GM12872 (cell line): Measurements from ENCODE around the gene NDUFA6.

Source experiments
- CTCF ChIP-seq: IDR thresholded peaks from 3 replicates; pipeline ENCODE4 v1.5.1; 2011; ENCODE audit warnings: low read depth, mild to moderate bottlenecking, low read length, moderate library complexity; ENCODE audit not compliant: insufficient read depth

The NDUFA6 gene

GRCh38 chr22:42090596-42091454 lies at the start of gene NDUFA6:
Gene NDUFA6 (minus strand): TSS chr22:42090772. CDS start chr22:42090744, 28 bp downstream.
- peak; percentile 98 for TF ChIP-seq CTCF

DNA sequence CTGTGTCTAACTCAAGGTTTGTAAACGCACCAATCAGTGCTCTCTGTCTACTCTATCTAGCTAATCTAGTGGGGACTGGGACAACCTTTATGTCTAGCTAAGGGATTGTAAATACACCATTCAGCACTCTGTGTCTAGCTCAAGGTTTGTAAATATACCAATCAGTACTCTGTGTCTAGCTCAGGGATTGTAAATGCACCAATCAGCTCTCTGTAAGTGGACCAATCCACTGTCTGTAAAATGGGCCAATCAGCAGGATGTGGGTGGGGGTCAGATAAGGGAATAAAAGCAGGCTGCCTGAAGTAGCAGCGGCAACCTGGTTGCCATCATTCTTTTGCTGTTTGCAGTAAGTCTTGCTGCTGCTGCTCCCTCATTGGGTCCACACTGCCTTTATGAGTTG lies 48.4 kb upstream of the NDUFA6 start:
- no peak for TF ChIP-seq CTCF

DNA sequence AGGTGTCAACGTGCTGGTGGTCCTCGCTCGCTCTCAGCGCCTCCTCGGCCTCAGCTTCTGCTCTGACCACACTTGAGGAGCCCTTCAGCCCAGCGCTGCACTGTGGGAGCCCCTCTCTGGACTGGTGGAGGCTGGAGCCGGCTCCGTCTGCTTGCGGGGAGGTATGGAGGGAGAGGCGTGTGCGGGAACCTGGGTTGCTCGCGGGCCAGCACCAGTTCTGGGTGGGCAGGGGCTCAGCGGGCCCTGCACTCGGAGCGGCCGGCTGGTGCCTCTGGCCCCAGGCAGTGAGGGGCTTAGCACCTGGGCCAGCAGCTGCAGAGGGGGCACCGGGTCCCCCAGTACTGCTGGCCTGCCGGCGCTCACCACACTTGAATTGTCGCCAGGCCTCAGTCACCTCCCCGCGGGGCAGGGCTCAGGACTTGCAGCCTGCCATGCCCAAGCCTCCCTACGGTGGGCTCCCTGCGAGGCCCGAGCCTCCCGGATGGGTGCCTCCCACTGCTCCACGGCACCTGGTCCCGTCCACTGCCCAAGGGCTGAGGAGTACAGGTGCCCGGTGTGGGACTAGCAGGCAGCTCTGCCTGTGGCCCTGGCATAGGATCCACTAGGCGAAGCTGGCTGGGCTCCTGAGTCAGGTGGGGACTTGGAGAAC lies 47.7 kb upstream of the NDUFA6 start:
- TF ChIP-seq CTCF = no peak

DNA sequence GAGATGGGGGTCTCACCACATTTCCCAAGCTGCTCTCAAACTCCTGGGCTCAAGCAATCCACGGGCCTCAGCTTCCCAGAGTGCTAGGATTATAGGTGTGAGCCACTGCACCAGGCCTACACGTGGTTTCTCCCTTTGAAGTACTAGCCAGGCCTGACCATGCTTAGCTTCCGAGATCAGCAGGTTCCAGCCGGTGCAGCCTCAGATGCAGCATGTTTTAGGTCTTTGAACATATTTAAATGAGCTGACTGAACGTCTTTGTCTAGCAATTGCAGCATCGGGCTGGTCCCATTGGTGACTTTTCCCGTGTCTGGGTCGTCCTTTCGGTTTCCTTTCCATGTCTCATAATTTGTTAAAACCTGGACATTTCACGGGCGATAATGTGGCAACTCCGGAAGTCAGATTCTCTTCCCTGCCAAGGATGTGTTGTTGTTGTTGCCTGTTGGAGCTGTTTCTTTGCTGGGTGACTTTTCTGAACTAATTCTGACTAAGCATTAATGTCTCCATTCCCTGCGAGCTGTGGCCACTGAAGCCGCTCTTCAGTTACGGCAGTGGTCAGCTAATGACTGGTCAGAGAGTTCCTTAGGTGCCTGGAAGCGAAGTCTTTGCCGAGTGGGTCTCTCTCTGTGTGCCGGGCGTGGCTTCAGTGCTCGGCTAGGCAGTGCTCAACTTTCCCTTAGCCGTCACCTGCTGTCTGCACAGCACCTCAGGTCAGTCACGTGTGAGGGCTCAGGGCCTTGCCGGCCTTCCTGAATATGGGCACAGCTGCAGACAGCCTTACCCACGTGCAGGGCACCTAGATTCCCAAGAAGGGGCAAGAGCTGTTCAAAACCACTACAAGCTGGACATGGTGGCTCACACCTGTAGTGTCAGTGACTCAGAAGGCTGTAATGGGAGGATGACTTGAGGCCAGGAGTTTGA lies 43.8 kb upstream of the NDUFA6 start:
- no peak for TF ChIP-seq CTCF

DNA sequence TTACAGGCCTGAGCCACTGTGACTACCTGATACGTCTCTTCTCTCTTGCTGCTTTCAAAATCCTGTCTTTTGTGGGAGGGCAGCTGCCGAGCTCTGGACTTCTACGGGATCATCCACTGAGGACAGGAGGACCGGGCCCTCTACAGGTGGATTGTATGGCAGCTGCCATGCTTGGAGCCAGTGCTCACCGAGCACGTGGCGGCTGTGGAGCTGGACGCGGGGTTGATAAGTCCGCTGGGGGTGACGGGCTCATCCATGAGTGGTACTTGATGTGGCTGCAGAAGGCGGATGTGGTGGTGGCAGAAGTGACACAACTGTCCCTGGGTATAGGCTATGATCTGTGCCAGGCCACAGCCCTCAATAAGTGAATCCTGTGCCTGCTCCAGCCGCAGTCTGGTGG lies 41.9 kb upstream of the NDUFA6 start:
- no peak for TF ChIP-seq CTCF

GRCh38 chr22:42131562-42131961 lies 41.0 kb upstream of the NDUFA6 start:
- TF ChIP-seq CTCF = no peak
